ENCODE results near the gene FAF2. TPM values are rescaled to one million over a fixed set of nuclear protein-coding genes. Genes with fewer than 3 reads are reported as not detected.

Gene FAF2
- total and polyA plus RNA-seq, 2 donors (not counting 3 experiments of a cell fraction or from before 2014, with no cell fraction given): 27.9 to 43.5 TPM

DNA sequence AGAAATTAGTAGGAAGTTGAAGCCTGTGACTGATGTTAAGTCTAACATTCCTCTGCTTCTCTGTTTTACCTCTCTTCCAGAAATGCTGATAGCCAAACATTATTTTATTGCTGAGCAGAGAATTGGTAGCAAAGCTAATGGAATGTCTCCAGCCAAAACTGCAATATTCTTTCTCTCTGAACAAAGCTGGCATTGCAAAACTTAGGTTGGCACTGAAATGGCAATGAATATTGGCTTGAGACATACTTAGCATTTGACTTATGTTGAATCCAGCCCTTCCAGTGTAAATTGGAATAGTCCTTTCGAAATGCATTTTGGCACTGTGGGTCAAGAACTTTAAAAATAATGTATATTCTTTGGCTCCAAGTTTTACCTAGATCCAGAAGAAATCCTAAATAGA is 21.1 kb downstream of the FAF2 start:
- H3K4me2 ChIP-seq (ENCODE audit: insufficient read depth, low read length): no peak overlapping the region
- dilution Hi-C loops (cut with MboI; ENCODE audit: extremely low pct_ligation_motif_present, low sequenced_read_pairs): no loop called here
- H3K36me3 ChIP-seq (ENCODE audit: control insufficient read depth in 2 of 2, extremely low read depth in 1 of 2, insufficient read depth in 2 of 2, low read length in 2 of 2): no peaks in the 10 kb centered on the region
- peaks cover 10% of the 10 kb centered on the region for H3K79me2 ChIP-seq (ENCODE audit: control insufficient read depth, insufficient read depth, low read length)
- intact Hi-C loops (cut with micrococcal nuclease): no loop called here
- POLR2A ChIA-PET: no interaction called here
- no peak overlapping the region for H3K9ac ChIP-seq (replicated peaks; ENCODE audit: extremely low read depth, insufficient read depth, low read length)
- no peaks in the 10 kb centered on the region for H3K4me1 ChIP-seq (ENCODE audit: control insufficient read depth, extremely low read depth, insufficient read depth, low read length)
- FAIRE-seq: no peak
- BruUV-seq (replicated peaks): no TSS peak
- no peak overlapping the region for H3K27ac ChIP-seq (ENCODE audit: insufficient read depth, low read depth, low read length)
- H3K9me3 ChIP-seq (replicated peaks; ENCODE audit: control insufficient read depth, insufficient read depth, low read length): no peaks in the 10 kb centered on the region
- no peaks in the 10 kb centered on the region for H3K27me3 ChIP-seq (ENCODE audit: control insufficient read depth in 2 of 2, insufficient read depth in 2 of 2, low read length in 2 of 2)
- H4K20me1 ChIP-seq (replicated peaks; ENCODE audit: control insufficient read depth, extremely low read depth, insufficient read depth, low read length): no peaks in the 10 kb centered on the region
- H3K9me1 ChIP-seq (replicated peaks; ENCODE audit: control insufficient read depth, extremely low read depth, insufficient read depth, low read length): no peaks in the 10 kb centered on the region
- H2AFZ ChIP-seq (ENCODE audit: low read depth, low read length): no peak overlapping the region
- no peak overlapping the region for H3K4me3 ChIP-seq (replicated peaks in 1 of 3; ENCODE audit: insufficient read depth in 1 of 3, low read depth in 1 of 3, low read length in 3 of 3)
- DNase-seq (ENCODE audit: low read depth, low spot score): no peak
- CTCF ChIA-PET: no interaction called here
- TF ChIP-seq MYC (IDR thresholded peaks at IDR 0.05; ENCODE audit: low read depth, low read length) (no peak), GATA2 (IDR thresholded peaks at IDR 0.05; ENCODE audit: insufficient read depth, insufficient read length, low read depth, low read length) (no peak), POLR2AphosphoS5 (IDR thresholded peaks at IDR 0.05; ENCODE audit: insufficient read depth, low read depth, low read length) (no peak), JUN (IDR thresholded peaks at IDR 0.05; ENCODE audit: borderline replicate concordance, insufficient read depth, insufficient read length, low read depth) (no peak), MAX (IDR thresholded peaks at IDR 0.05; ENCODE audit: insufficient read depth, insufficient read length) (no peak), POLR2A (IDR thresholded peaks at IDR 0.05; ENCODE audit: low read depth, low read length) (no peak), EZH2 (IDR thresholded peaks at IDR 0.05; ENCODE audit: borderline replicate concordance, low read depth, low read length, severe bottlenecking) (no peak), FOS (IDR thresholded peaks at IDR 0.05; ENCODE audit: borderline replicate concordance, insufficient read depth, low read length) (no peak)
- TF ChIP-seq, protein P1, sequence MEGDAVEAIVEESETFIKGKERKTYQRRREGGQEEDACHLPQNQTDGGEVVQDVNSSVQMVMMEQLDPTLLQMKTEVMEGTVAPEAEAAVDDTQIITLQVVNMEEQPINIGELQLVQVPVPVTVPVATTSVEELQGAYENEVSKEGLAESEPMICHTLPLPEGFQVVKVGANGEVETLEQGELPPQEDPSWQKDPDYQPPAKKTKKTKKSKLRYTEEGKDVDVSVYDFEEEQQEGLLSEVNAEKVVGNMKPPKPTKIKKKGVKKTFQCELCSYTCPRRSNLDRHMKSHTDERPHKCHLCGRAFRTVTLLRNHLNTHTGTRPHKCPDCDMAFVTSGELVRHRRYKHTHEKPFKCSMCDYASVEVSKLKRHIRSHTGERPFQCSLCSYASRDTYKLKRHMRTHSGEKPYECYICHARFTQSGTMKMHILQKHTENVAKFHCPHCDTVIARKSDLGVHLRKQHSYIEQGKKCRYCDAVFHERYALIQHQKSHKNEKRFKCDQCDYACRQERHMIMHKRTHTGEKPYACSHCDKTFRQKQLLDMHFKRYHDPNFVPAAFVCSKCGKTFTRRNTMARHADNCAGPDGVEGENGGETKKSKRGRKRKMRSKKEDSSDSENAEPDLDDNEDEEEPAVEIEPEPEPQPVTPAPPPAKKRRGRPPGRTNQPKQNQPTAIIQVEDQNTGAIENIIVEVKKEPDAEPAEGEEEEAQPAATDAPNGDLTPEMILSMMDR (IDR thresholded peaks at IDR 0.05; ENCODE audit: extremely low read depth in 1 of 2, insufficient read depth in 1 of 2, low read depth in 1 of 2, low read length in 2 of 2): no peak

All from endothelial cell of umbilical vein (primary cell).